Posterior cingulate gyrus (tissue), 11 donors: Measurements from ENCODE around the gene CTSS.
A peak's percentile ranks its signal among the peaks of the same experiment; 100 is the strongest.

Experiments used
- DNase-seq, 10 donors: peaks; one replicate each; pipeline versions ENCODE4 v3.0.0 to v3.0.0-alpha.2; 2020 to 2021; ENCODE audit warnings: mixed read lengths in 3 of 10
- intact Hi-C: fragments of 100-400 bp; cut with DNase I; formaldehyde crosslinking; loops from one replicate; pipeline ENCODE4 v1.15.1; 2023

CTSS gene

GRCh38 chr1:150706091-150706490 is 59.5 kb downstream of the CTSS start:
- intact Hi-C loops = no loop called here
- no peak for DNase-seq

GRCh38 chr1:150703427-150703826 is 62.2 kb downstream of the CTSS start:
- no peak for DNase-seq
- intact Hi-C loops = no loop called here

- peak; percentile 75 to 98 (median 92) for DNase-seq
- intact Hi-C loops = no loop called here
Measured at GRCh38 chr1:150696995-150697927, 68.3 kb downstream of the CTSS start, which contains the start of gene GOLPH3L. TSS of gene GOLPH3L (minus strand) at chr1:150697154. CDS start at chr1:150694838, 2,316 bp downstream.

GRCh38 chr1:150696590-150696989 is 69.0 kb downstream of the CTSS start:
- intact Hi-C loops = no loop called here
- no peak for DNase-seq

- intact Hi-C loops = no loop called here
- no peak for DNase-seq
Measured at GRCh38 chr1:150696162-150696561, 69.4 kb downstream of the CTSS start.

- intact Hi-C loops = no loop called here
- no peak for DNase-seq
Measured at GRCh38 chr1:150695561-150695960, 70.0 kb downstream of the CTSS start.

GRCh38 chr1:150692720-150693119 is 72.9 kb downstream of the CTSS start:
- intact Hi-C loops = no loop called here
- DNase-seq = no peak

- intact Hi-C loops = no loop called here
- DNase-seq = no peak
Measured at GRCh38 chr1:150688763-150689162, 76.8 kb downstream of the CTSS start.

GRCh38 chr1:150686275-150686674 is 79.3 kb downstream of the CTSS start:
- intact Hi-C loops = no loop called here

GRCh38 chr1:150683914-150684313 is 81.7 kb downstream of the CTSS start:
- intact Hi-C loops = no loop called here
- no peak for DNase-seq

More at GRCh38 chr1:150686275-150686674, 79.3 kb downstream of the CTSS start:
- no peak for DNase-seq
